CD4-positive, alpha-beta T cell (primary cell): Measurements from ENCODE around the gene RPS17. TPM values are rescaled to one million over a fixed set of nuclear protein-coding genes. Genes with fewer than 3 reads are reported as not detected.

ENCODE experiments used
- ATAC-seq: fragments of 200-7000 bp; cut with Tn5 transposase; one replicate; pipeline ENCODE4 v1.10.0; 2022; ENCODE audit warnings: mild to moderate bottlenecking; ENCODE audit not compliant: poor library complexity
- CTCF ChIA-PET: fragments of 350-600 bp; sonication (Branson Sonifier 250); formaldehyde crosslinking; loops from one replicate; lab custom pipeline; 2021; ENCODE audit warnings: antibody characterized with exemption, inconsistent platforms; lab: Charles Lee
- POLR2A ChIA-PET: fragments of 350-600 bp; sonication (Branson Sonifier 250); formaldehyde crosslinking; loops from one replicate; lab custom pipeline; 2021; ENCODE audit warnings: antibody characterized with exemption, inconsistent platforms; lab: Charles Lee
- DNase-seq, 14 experiments: peaks; one replicate each; pipeline ENCODE4 v3.0.0-alpha.2; 2013 to 2020; ENCODE audit warnings: mixed read lengths in 2 of 14
- H3K27ac ChIP-seq, 2 donors: one replicate each; pipeline versions ENCODE4 v1.5.1 to v1.7.0; 2013; ENCODE audit warnings: low read length in 2 of 2, low read depth in 1 of 2, mild to moderate bottlenecking in 1 of 2
- H3K27me3 ChIP-seq, 2 experiments: 1 replicate in 1 of 2; 2 replicates in 1 of 2; pipeline versions ENCODE4 v1.6.1 to v1.7.0; 2013; ENCODE audit warnings: low read length in 2 of 2, control low read depth in 1 of 2, mild to moderate bottlenecking in 1 of 2, moderate library complexity in 1 of 2; ENCODE audit not compliant: insufficient read depth in 2 of 2, control insufficient read depth in 1 of 2
- H3K36me3 ChIP-seq: one replicate; pipeline ENCODE4 v1.6.1; 2013; ENCODE audit warnings: low read length, control low read depth; ENCODE audit not compliant: insufficient read depth
- H3K4me1 ChIP-seq: one replicate; pipeline ENCODE4 v1.6.1; 2013; ENCODE audit warnings: low read length, control low read depth; ENCODE audit not compliant: insufficient read depth
- H3K4me3 ChIP-seq: one replicate; pipeline ENCODE4 v1.5.1; 2013; ENCODE audit warnings: mild to moderate bottlenecking, low read length, moderate library complexity
- H3K9me3 ChIP-seq, 2 experiments: 1 replicate in 1 of 2; 2 replicates in 1 of 2; pipeline versions ENCODE4 v1.6.1 to v1.7.0; 2013; ENCODE audit warnings: low read length in 2 of 2, mild to moderate bottlenecking in 2 of 2, control low read depth in 1 of 2, moderate library complexity in 1 of 2; ENCODE audit not compliant: control insufficient read depth in 1 of 2, insufficient read depth in 1 of 2
- H3K27ac Mint-ChIP-seq: one replicate; pipeline ENCODE4 v1.8.0; 2020; ENCODE audit warnings: mixed read lengths
- H3K27me3 Mint-ChIP-seq: one replicate; pipeline ENCODE4 v1.8.0; 2021; ENCODE audit warnings: mixed read lengths
- H3K36me3 Mint-ChIP-seq: one replicate; pipeline ENCODE4 v1.8.0; 2021; ENCODE audit warnings: low read depth, mixed read lengths
- H3K4me1 Mint-ChIP-seq: one replicate; pipeline ENCODE4 v1.8.0; 2021; ENCODE audit warnings: low read depth, mixed read lengths
- H3K4me3 Mint-ChIP-seq: one replicate; pipeline ENCODE4 v1.8.0; 2020; ENCODE audit warnings: mild to moderate bottlenecking, mixed read lengths
- H3K9me3 Mint-ChIP-seq: one replicate; pipeline ENCODE4 v1.8.0; 2020; ENCODE audit warnings: mixed read lengths
- intact Hi-C, 2 experiments: fragments of 100-400 bp; cut with DNase I in 1 of 2; cut with micrococcal nuclease in 1 of 2; formaldehyde crosslinking; loops; one replicate each; pipeline versions ENCODE4 v1.15.1 to v1.9.0; 2023 to 2025; cut with DNase I, micrococcal nuclease
- polyA plus RNA-seq, 2 donors: library from polyadenylated mRNA; unstranded; fragments of 120-200 nt; gene quantifications; one replicate each; pipeline ENCODE4 v1.2.1, GENCODE V29; 2013
- total RNA-seq, 174 experiments: library from RNA in 2 of 174; stranded (reverse) in 2 of 174; gene quantifications; one replicate each; pipeline ENCODE4 v1.2.3 and lab custom pipeline; 2021 to 2026
- TF ChIP-seq, protein P1 (sequence below): fragments of 200-600 bp; IDR thresholded peaks from one replicate; pipeline ENCODE4 v1.8.0; 2022; ENCODE audit warnings: antibody characterized with exemption, mild to moderate bottlenecking

RPS17 gene
- total RNA-seq (1,000 to 10,000 TPM; 3,141 to 3,180 TPM), total RNA-seq (lab: John Stamatoyannopoulos, UW) (14.1 to 83.7 (median 32.2) reads per million in 172 experiments)
- polyA plus RNA-seq (2013, experiment 1 of 2), result 5,345 TPM
- polyA plus RNA-seq (2013, experiment 2 of 2), result 5,252 TPM

GRCh38 chr15:82540055-82540983, at the start of gene RPS17:
Gene RPS17, minus strand, starts transcription at chr15:82540457. Its CDS starts 29 bp downstream, at chr15:82540428.
- CTCF ChIA-PET, result interaction anchor here (0.6 to 6.2 kb wide), 8 partner anchors 9 to 471 kb away, joined by 3 to 58 read pairs (median 6); partner anchors contain the start of genes C15orf40, EFL1, RAMAC and SAXO2
- POLR2A ChIA-PET, result interaction anchor here (1.0 to 3.4 kb wide), 14 partner anchors 10 to 527 kb away, joined by 3 to 54 read pairs (median 14); partner anchors contain the start of genes BTBD1, C15orf40, EFL1 and RAMAC
- peak within 1 kb of the TSS; percentile 85 for H3K4me3 ChIP-seq

GRCh38 chr15:82587805-82588204, 47.5 kb upstream of the RPS17 start:
- Mint-ChIP-seq H3K36me3 (no peaks in the 10 kb centered on the region), H3K4me3 (no peak overlapping the region), H3K27me3 (peaks cover 18% of the 10 kb centered on the region), H3K9me3 (no peaks in the 10 kb centered on the region), H3K4me1 (no peaks in the 10 kb centered on the region), H3K27ac (no peak overlapping the region)
- POLR2A ChIA-PET, result no interaction called here
- no peaks in the 10 kb centered on the region for H3K9me3 ChIP-seq
- intact Hi-C loops, result no loop called here
- no peaks in the 10 kb centered on the region for H3K4me1 ChIP-seq
- H3K4me3 ChIP-seq, result no peak overlapping the region
- CTCF ChIA-PET, result no interaction called here
- H3K27me3 ChIP-seq, result peaks cover 4 to 6% of the 10 kb centered on the region in 2 experiments
- TF ChIP-seq, protein P1, sequence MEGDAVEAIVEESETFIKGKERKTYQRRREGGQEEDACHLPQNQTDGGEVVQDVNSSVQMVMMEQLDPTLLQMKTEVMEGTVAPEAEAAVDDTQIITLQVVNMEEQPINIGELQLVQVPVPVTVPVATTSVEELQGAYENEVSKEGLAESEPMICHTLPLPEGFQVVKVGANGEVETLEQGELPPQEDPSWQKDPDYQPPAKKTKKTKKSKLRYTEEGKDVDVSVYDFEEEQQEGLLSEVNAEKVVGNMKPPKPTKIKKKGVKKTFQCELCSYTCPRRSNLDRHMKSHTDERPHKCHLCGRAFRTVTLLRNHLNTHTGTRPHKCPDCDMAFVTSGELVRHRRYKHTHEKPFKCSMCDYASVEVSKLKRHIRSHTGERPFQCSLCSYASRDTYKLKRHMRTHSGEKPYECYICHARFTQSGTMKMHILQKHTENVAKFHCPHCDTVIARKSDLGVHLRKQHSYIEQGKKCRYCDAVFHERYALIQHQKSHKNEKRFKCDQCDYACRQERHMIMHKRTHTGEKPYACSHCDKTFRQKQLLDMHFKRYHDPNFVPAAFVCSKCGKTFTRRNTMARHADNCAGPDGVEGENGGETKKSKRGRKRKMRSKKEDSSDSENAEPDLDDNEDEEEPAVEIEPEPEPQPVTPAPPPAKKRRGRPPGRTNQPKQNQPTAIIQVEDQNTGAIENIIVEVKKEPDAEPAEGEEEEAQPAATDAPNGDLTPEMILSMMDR, result no peak
- ATAC-seq, result no peak
- DNase-seq, result no peak
- H3K36me3 ChIP-seq, result no peaks in the 10 kb centered on the region
- H3K27ac ChIP-seq, result no peak overlapping the region

More at GRCh38 chr15:82540055-82540983, at the start of gene RPS17:
- TF ChIP-seq, protein P1, result peak; percentile 99
- DNase-seq (peak; percentile 96 to 99 (median 98)), ATAC-seq (peak; percentile 91)
- H3K4me1 Mint-ChIP-seq, result peaks cover 39% of the 10 kb centered on the region
- peaks cover 0 to 3% of the 10 kb centered on the region in 2 experiments for H3K9me3 ChIP-seq
- peak within 1 kb of the TSS; percentile 99 for H3K4me3 Mint-ChIP-seq
- peak within 1 kb of the TSS; percentile 81 to 86 for H3K27ac ChIP-seq
- no peaks in the 10 kb centered on the region for H3K27me3 ChIP-seq
- peaks cover 32% of the 10 kb centered on the region for H3K4me1 ChIP-seq
- peaks cover 35% of the 10 kb centered on the region for H3K36me3 ChIP-seq
- no peaks in the 10 kb centered on the region for H3K9me3 Mint-ChIP-seq
- intact Hi-C loops, result loop anchor here (1.0 to 5.0 kb wide), 9 partner anchors 210 to 1543 kb away; partner anchors contain the start of genes RAMAC (in 2 of the 2), WHAMM (in 2 of the 2), BTBD1 (in 1 of the 2) and C15orf40 (in 1 of the 2)
- H3K36me3 Mint-ChIP-seq, result peaks cover 59% of the 10 kb centered on the region
- H3K27me3 Mint-ChIP-seq, result no peaks in the 10 kb centered on the region
- H3K27ac Mint-ChIP-seq, result peak within 1 kb of the TSS; percentile 97

GRCh38 chr15:82585072-82585471, 44.8 kb upstream of the RPS17 start:
- TF ChIP-seq, protein P1, result no peak

More at GRCh38 chr15:82585072-82585471, 44.8 kb upstream of the RPS17 start:
- H3K4me1 ChIP-seq, result no peaks in the 10 kb centered on the region
- no peak overlapping the region for H3K27ac Mint-ChIP-seq
- DNase-seq, result no peak
- H3K4me1 Mint-ChIP-seq, result no peaks in the 10 kb centered on the region
- H3K36me3 ChIP-seq, result no peaks in the 10 kb centered on the region
- ChIA-PET CTCF (no interaction called here), POLR2A (no interaction called here)
- no peak overlapping the region for H3K4me3 Mint-ChIP-seq
- peaks cover 6 to 8% of the 10 kb centered on the region in 2 experiments for H3K27me3 ChIP-seq
- H3K36me3 Mint-ChIP-seq, result no peaks in the 10 kb centered on the region
- intact Hi-C loops, result no loop called here
- no peak overlapping the region for H3K27ac ChIP-seq
- H3K9me3 ChIP-seq, result no peaks in the 10 kb centered on the region
- H3K9me3 Mint-ChIP-seq, result no peaks in the 10 kb centered on the region
- H3K4me3 ChIP-seq, result no peak overlapping the region
- ATAC-seq, result no peak
- H3K27me3 Mint-ChIP-seq, result peaks cover 35% of the 10 kb centered on the region
